WTC11 (cell line): ENCODE results near the gene CYP4F12.

Experiments
- CREB1 ChIP-seq: sonication (generic); formaldehyde crosslinking; IDR thresholded peaks from 2 replicates; pipeline ENCODE4 v1.8.0; 2023; ENCODE audit warnings: mild to moderate bottlenecking, missing genetic modification reagents
- ESRRA ChIP-seq: sonication (generic); formaldehyde crosslinking; IDR thresholded peaks from 2 replicates; pipeline ENCODE4 v1.8.1; 2022; ENCODE audit warnings: mild to moderate bottlenecking, missing genetic modification reagents, borderline replicate concordance
- FOXJ3 ChIP-seq: sonication (generic); formaldehyde crosslinking; IDR thresholded peaks from 2 replicates; pipeline ENCODE4 v1.9.0; 2021; ENCODE audit warnings: missing genetic modification reagents, mild to moderate bottlenecking, borderline replicate concordance
- JAZF1 ChIP-seq: fragments of 250-450 bp; sonication (Bioruptor Pico); IDR thresholded peaks from 2 replicates; pipeline ENCODE4 v1.9.0; 2021; ENCODE audit warnings: moderate library complexity, mild to moderate bottlenecking, inconsistent platforms
- NFE2L1 ChIP-seq: sonication (generic); formaldehyde crosslinking; IDR thresholded peaks from 2 replicates; pipeline ENCODE4 v1.8.1; 2023; ENCODE audit warnings: missing genetic modification reagents
- NR1H2 ChIP-seq: sonication (generic); formaldehyde crosslinking; IDR thresholded peaks from 2 replicates; pipeline ENCODE4 v1.9.0; 2021; ENCODE audit warnings: mild to moderate bottlenecking, moderate library complexity, missing genetic modification reagents
- TF ChIP-seq, protein P1 (sequence below): fragments of 200-600 bp; IDR thresholded peaks from 2 replicates; pipeline ENCODE4 v1.8.0; 2022; ENCODE audit warnings: antibody characterized with exemption
- TF ChIP-seq, protein P2 (sequence below): sonication (generic); formaldehyde crosslinking; conservative IDR thresholded peaks from 2 replicates; pipeline ENCODE4 v1.8.1; 2022; ENCODE audit warnings: mild to moderate bottlenecking, missing genetic modification reagents
- TF ChIP-seq, protein P3 (sequence below): sonication (generic); formaldehyde crosslinking; IDR thresholded peaks from 2 replicates; pipeline ENCODE4 v1.8.1; 2022; ENCODE audit warnings: low read depth, missing genetic modification reagents, borderline replicate concordance
- TF ChIP-seq, protein P4 (sequence below): sonication (generic); formaldehyde crosslinking; IDR thresholded peaks from 2 replicates; pipeline ENCODE4 v1.8.0; 2022; ENCODE audit warnings: missing genetic modification reagents

DNA sequence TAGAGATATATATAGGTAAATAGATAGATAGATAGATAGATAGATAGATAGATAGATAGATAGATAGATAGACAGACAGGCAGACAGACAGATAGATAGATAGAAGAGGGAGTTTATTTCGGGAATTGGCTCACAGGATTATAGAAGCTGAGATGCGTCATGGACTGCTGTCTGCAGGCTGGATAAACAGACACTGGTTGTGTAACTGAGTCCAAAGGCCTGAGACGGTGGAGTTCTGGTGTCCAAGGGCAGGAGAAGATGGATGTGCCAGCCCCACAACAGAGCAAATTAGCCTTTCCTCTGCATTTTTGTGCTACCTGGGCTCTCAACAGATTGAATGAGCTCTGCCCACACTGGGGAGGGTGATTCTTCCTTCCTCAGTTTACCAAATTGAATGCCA is 29.5 kb upstream of the CYP4F12 start:
- TF ChIP-seq, protein P1, sequence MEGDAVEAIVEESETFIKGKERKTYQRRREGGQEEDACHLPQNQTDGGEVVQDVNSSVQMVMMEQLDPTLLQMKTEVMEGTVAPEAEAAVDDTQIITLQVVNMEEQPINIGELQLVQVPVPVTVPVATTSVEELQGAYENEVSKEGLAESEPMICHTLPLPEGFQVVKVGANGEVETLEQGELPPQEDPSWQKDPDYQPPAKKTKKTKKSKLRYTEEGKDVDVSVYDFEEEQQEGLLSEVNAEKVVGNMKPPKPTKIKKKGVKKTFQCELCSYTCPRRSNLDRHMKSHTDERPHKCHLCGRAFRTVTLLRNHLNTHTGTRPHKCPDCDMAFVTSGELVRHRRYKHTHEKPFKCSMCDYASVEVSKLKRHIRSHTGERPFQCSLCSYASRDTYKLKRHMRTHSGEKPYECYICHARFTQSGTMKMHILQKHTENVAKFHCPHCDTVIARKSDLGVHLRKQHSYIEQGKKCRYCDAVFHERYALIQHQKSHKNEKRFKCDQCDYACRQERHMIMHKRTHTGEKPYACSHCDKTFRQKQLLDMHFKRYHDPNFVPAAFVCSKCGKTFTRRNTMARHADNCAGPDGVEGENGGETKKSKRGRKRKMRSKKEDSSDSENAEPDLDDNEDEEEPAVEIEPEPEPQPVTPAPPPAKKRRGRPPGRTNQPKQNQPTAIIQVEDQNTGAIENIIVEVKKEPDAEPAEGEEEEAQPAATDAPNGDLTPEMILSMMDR: no peak
- no peak for TF ChIP-seq ESRRA (CRISPR knock-in tag)
- TF ChIP-seq, protein P2, sequence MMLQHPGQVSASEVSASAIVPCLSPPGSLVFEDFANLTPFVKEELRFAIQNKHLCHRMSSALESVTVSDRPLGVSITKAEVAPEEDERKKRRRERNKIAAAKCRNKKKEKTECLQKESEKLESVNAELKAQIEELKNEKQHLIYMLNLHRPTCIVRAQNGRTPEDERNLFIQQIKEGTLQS: no peak
- no peak for TF ChIP-seq NR1H2
- TF ChIP-seq JAZF1 (CRISPR knock-in tag): no peak
- TF ChIP-seq, protein P3, sequence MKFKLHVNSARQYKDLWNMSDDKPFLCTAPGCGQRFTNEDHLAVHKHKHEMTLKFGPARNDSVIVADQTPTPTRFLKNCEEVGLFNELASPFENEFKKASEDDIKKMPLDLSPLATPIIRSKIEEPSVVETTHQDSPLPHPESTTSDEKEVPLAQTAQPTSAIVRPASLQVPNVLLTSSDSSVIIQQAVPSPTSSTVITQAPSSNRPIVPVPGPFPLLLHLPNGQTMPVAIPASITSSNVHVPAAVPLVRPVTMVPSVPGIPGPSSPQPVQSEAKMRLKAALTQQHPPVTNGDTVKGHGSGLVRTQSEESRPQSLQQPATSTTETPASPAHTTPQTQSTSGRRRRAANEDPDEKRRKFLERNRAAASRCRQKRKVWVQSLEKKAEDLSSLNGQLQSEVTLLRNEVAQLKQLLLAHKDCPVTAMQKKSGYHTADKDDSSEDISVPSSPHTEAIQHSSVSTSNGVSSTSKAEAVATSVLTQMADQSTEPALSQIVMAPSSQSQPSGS (CRISPR knock-in tag): no peak
- TF ChIP-seq NFE2L1 (CRISPR knock-in tag): no peak
- TF ChIP-seq CREB1 (CRISPR knock-in tag): no peak
- TF ChIP-seq, protein P4, sequence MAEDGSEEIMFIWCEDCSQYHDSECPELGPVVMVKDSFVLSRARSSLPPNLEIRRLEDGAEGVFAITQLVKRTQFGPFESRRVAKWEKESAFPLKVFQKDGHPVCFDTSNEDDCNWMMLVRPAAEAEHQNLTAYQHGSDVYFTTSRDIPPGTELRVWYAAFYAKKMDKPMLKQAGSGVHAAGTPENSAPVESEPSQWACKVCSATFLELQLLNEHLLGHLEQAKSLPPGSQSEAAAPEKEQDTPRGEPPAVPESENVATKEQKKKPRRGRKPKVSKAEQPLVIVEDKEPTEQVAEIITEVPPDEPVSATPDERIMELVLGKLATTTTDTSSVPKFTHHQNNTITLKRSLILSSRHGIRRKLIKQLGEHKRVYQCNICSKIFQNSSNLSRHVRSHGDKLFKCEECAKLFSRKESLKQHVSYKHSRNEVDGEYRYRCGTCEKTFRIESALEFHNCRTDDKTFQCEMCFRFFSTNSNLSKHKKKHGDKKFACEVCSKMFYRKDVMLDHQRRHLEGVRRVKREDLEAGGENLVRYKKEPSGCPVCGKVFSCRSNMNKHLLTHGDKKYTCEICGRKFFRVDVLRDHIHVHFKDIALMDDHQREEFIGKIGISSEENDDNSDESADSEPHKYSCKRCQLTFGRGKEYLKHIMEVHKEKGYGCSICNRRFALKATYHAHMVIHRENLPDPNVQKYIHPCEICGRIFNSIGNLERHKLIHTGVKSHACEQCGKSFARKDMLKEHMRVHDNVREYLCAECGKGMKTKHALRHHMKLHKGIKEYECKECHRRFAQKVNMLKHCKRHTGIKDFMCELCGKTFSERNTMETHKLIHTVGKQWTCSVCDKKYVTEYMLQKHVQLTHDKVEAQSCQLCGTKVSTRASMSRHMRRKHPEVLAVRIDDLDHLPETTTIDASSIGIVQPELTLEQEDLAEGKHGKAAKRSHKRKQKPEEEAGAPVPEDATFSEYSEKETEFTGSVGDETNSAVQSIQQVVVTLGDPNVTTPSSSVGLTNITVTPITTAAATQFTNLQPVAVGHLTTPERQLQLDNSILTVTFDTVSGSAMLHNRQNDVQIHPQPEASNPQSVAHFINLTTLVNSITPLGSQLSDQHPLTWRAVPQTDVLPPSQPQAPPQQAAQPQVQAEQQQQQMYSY: no peak
- no peak for TF ChIP-seq FOXJ3 (CRISPR knock-in tag)
